NCI-H2171 treated with DMSO at 0.1 percent for 48 hours (cell line): Measurements from ENCODE around the gene TOP2A.
A peak's percentile ranks its signal among the peaks of the same experiment; 100 is the strongest.

ENCODE experiments used
- DNase-seq: peaks from one replicate; lab custom pipeline; 2025; lab: John Stamatoyannopoulos, UW

TOP2A gene

GRCh38 chr17:40358323-40359038, 59.2 kb downstream of the TOP2A start:
- DNase-seq, result peak; percentile 76

GRCh38 chr17:40356990-40357881, 60.5 kb downstream of the TOP2A start:
- DNase-seq, result no peak

- DNase-seq, result no peak
Observed at GRCh38 chr17:40355804-40356758, 61.6 kb downstream of the TOP2A start.

GRCh38 chr17:40355123-40355803, 62.4 kb downstream of the TOP2A start:
- DNase-seq, result peak; percentile 21

- DNase-seq, result no peak
Observed at GRCh38 chr17:40354221-40355122, 63.2 kb downstream of the TOP2A start.

- no peak for DNase-seq
Observed at GRCh38 chr17:40352779-40353394, 64.8 kb downstream of the TOP2A start.

- DNase-seq, result no peak
Observed at GRCh38 chr17:40352237-40352778, 65.4 kb downstream of the TOP2A start.

- peak; percentile 49 for DNase-seq
Observed at GRCh38 chr17:40351359-40352236, 66.1 kb downstream of the TOP2A start.

GRCh38 chr17:40350689-40351358, 66.9 kb downstream of the TOP2A start:
- peak; percentile 54 for DNase-seq

- peak; percentile 2 for DNase-seq
Observed at GRCh38 chr17:40349895-40350688, 67.6 kb downstream of the TOP2A start.

GRCh38 chr17:40349477-40349894, 68.2 kb downstream of the TOP2A start:
- DNase-seq, result no peak

GRCh38 chr17:40348562-40349476, 68.9 kb downstream of the TOP2A start:
- DNase-seq, result peak; percentile 72

- DNase-seq, result no peak
Observed at GRCh38 chr17:40348136-40348504, 69.6 kb downstream of the TOP2A start.

- DNase-seq, result no peak
Observed at GRCh38 chr17:40347319-40348135, 70.2 kb downstream of the TOP2A start.

- no peak for DNase-seq
Observed at GRCh38 chr17:40346765-40347158, 70.9 kb downstream of the TOP2A start.
